T-cell (primary cell): Measurements from ENCODE around the gene CUBN. TPM values are rescaled to one million over a fixed set of nuclear protein-coding genes. Genes with fewer than 3 reads are reported as not detected.

Experiments
- ATAC-seq, 4 experiments: fragments of 200-7000 bp in 3 of 4; fragments of 150-1000 bp in 1 of 4; cut with Tn5 transposase; replicated peaks in 1 of 4; 1 replicate in 3 of 4; 2 replicates in 1 of 4; pipeline ENCODE4 v1.10.0; 2021; ENCODE audit warnings: moderate library complexity in 3 of 4, mild to moderate bottlenecking in 2 of 4, moderate number of reproducible peaks in 1 of 4
- CTCF ChIA-PET, 2 donors: fragments of 300-600 bp; sonication (Branson Sonifier 250); formaldehyde crosslinking; loops; one replicate each; lab custom pipeline; 2022; ENCODE audit warnings: antibody characterized with exemption in 2 of 2; lab: Charles Lee
- POLR2A ChIA-PET, 2 donors: fragments of 300-600 bp; sonication (Branson Sonifier 250); formaldehyde crosslinking; loops; one replicate each; lab custom pipeline; 2022; ENCODE audit warnings: antibody characterized with exemption in 2 of 2; lab: Charles Lee
- DNase-seq, 35 experiments: peaks; one replicate each; pipeline versions ENCODE4 v3.0.0 to v3.0.0-alpha.2; 2013 to 2023
- H3K27ac ChIP-seq: one replicate; pipeline ENCODE4 v1.5.1; 2013; ENCODE audit warnings: low read length
- H3K27me3 ChIP-seq, 2 experiments: replicated peaks in 1 of 2; 1 replicate in 1 of 2; 2 replicates in 1 of 2; pipeline versions ENCODE4 v1.6.1 to v1.7.0; 2013; ENCODE audit warnings: low read length in 1 of 2, mixed read lengths in 1 of 2; ENCODE audit not compliant: control insufficient read depth in 2 of 2, insufficient read depth in 2 of 2; ENCODE audit errors: extremely low read depth in 1 of 2
- H3K36me3 ChIP-seq, 2 donors: 1 replicate in 1 of 2; 2 replicates in 1 of 2; pipeline versions ENCODE4 v1.6.1 to v1.7.0; 2013; ENCODE audit warnings: low read length in 1 of 2; ENCODE audit not compliant: control insufficient read depth in 2 of 2, insufficient read depth in 1 of 2; ENCODE audit errors: extremely low read depth in 1 of 2
- H3K4me1 ChIP-seq, 2 experiments: 1 replicate in 1 of 2; 2 replicates in 1 of 2; pipeline versions ENCODE4 v1.6.1 to v1.7.0; 2013; ENCODE audit warnings: low read length in 2 of 2, mixed read lengths in 1 of 2; ENCODE audit not compliant: insufficient read depth in 2 of 2, control insufficient read depth in 1 of 2; ENCODE audit errors: extremely low read depth in 1 of 2
- H3K4me3 ChIP-seq, 2 donors: 1 replicate in 1 of 2; 2 replicates in 1 of 2; pipeline versions ENCODE4 v1.5.1 to v1.7.0; 2013; ENCODE audit warnings: mild to moderate bottlenecking in 2 of 2, low read length in 1 of 2, moderate library complexity in 1 of 2; ENCODE audit not compliant: control insufficient read depth in 1 of 2; ENCODE audit errors: extremely low read depth in 1 of 2
- H3K9me3 ChIP-seq: 2 replicates; pipeline ENCODE4 v1.7.0; 2013
- H3K27ac Mint-ChIP-seq, 2 donors: one replicate each; pipeline ENCODE4 v1.8.0; 2020 to 2021; ENCODE audit warnings: mild to moderate bottlenecking in 2 of 2, mixed read lengths in 2 of 2
- H3K27me3 Mint-ChIP-seq, 2 donors: one replicate each; pipeline ENCODE4 v1.8.0; 2021 to 2022; ENCODE audit warnings: mixed read lengths in 2 of 2
- H3K36me3 Mint-ChIP-seq: one replicate; pipeline ENCODE4 v1.8.0; 2021; ENCODE audit warnings: mixed read lengths
- H3K4me1 Mint-ChIP-seq, 3 donors: one replicate each; pipeline ENCODE4 v1.8.0; 2020 to 2022; ENCODE audit warnings: mixed read lengths in 3 of 3, mild to moderate bottlenecking in 1 of 3
- H3K4me3 Mint-ChIP-seq, 3 donors: one replicate each; pipeline ENCODE4 v1.8.0; 2020 to 2022; ENCODE audit warnings: mild to moderate bottlenecking in 3 of 3, mixed read lengths in 3 of 3, moderate library complexity in 3 of 3
- H3K9me3 Mint-ChIP-seq, 3 donors: one replicate each; pipeline ENCODE4 v1.8.0; 2020 to 2022; ENCODE audit warnings: mixed read lengths in 3 of 3
- WGBS: methylation state at CpG from one replicate; pipeline ENCODE4 v1.1.5; 2013; ENCODE audit warnings: missing lambda C conversion rate; ENCODE audit not compliant: insufficient coverage; 5-methylcytosine and 5-hydroxymethylcytosine counted together
- total RNA-seq, 35 experiments: library from RNA in 6 of 35; stranded (reverse) in 6 of 35; fragments of 120-200 nt in 1 of 35; gene quantifications; one replicate each; pipeline versions ENCODE4 v1.2.1 to v1.2.4 and lab custom pipeline; 2013 to 2026

Gene CUBN
- total RNA-seq, 5 donors from 2014 or later (not counting 1 experiment from before 2014, with no cell fraction given) = 6.3 to 11.4 (median 8.6) TPM

- DNase-seq (no peak), ATAC-seq (no peak)
- Mint-ChIP-seq H3K36me3 (no peaks in the 10 kb centered on the region), H3K27ac (peak overlapping the region; percentile 76 to 83), H3K4me1 (peaks cover 12 to 25% (median 19%) of the 10 kb centered on the region in 3 donors), H3K9me3 (no peaks in the 10 kb centered on the region), H3K4me3 (peak overlapping the region in 1 of 3 donors; percentile 32), H3K27me3 (no peaks in the 10 kb centered on the region)
- no peak overlapping the region for H3K4me3 ChIP-seq
- peak overlapping the region; percentile 4 for H3K27ac ChIP-seq
- no peaks in the 10 kb centered on the region for H3K27me3 ChIP-seq
- H3K36me3 ChIP-seq = no peaks in the 10 kb centered on the region
- peaks cover 13 to 14% of the 10 kb centered on the region in 2 experiments for H3K4me1 ChIP-seq
- no CpG with 5 or more reads among the region's 6 CpGs for WGBS
- ChIA-PET POLR2A (interaction anchor here (0.5 to 0.6 kb wide), 2 partner anchors 28 to 69 kb away, joined by 3 read pairs; no protein-coding TSS in a partner anchor), CTCF (interaction anchor here in 1 of 2 donors (0.6 to 0.9 kb wide), 2 partner anchors 181 to 234 kb away, joined by 3 read pairs; no protein-coding TSS in a partner anchor)
- no peaks in the 10 kb centered on the region for H3K9me3 ChIP-seq
These were observed 133.1 kb downstream of the CUBN start for GRCh38 chr10:16996530-16996964.

GRCh38 chr10:16995867-16996529 is 133.6 kb downstream of the CUBN start:
- Histone ChIP-seq H3K4me3 (no peak overlapping the region), H3K27me3 (no peaks in the 10 kb centered on the region), H3K4me1 (peaks cover 10% of the 10 kb centered on the region in 2 experiments), H3K27ac (peak overlapping the region; percentile 4), H3K9me3 (no peaks in the 10 kb centered on the region), H3K36me3 (no peaks in the 10 kb centered on the region)
- H3K27me3 Mint-ChIP-seq = no peaks in the 10 kb centered on the region
- ChIA-PET CTCF (interaction anchor here in 1 of 2 donors (0.6 to 0.9 kb wide), 2 partner anchors 181 to 235 kb away, joined by 3 read pairs; no protein-coding TSS in a partner anchor), POLR2A (interaction anchor here in 1 of 2 donors (0.6 to 0.7 kb wide), 2 partner anchors 26 to 29 kb away, joined by 3 read pairs; no protein-coding TSS in a partner anchor)
- H3K27ac Mint-ChIP-seq = peak overlapping the region; percentile 76 to 83
- peak overlapping the region in 1 of 3 donors; percentile 32 for H3K4me3 Mint-ChIP-seq
- ATAC-seq (peak; percentile 57 to 76 (median 68)), DNase-seq (peak in 3 of 35 experiments; percentile 32 to 47 (median 37))
- 46% methylated on average over 4 of the region's 6 CpGs for WGBS
- H3K4me1 Mint-ChIP-seq = peaks cover 12 to 20% (median 14%) of the 10 kb centered on the region in 3 donors
- peaks cover 3% of the 10 kb centered on the region for H3K36me3 Mint-ChIP-seq
- peaks cover 0 to 3% (median 0%) of the 10 kb centered on the region in 3 donors for H3K9me3 Mint-ChIP-seq

- peaks cover 8 to 10% of the 10 kb centered on the region in 2 experiments for H3K4me1 ChIP-seq
- H3K9me3 Mint-ChIP-seq = peaks cover 0 to 3% (median 0%) of the 10 kb centered on the region in 3 donors
- H3K27ac Mint-ChIP-seq = no peak overlapping the region
- H3K4me1 Mint-ChIP-seq = peaks cover 12 to 13% (median 13%) of the 10 kb centered on the region in 3 donors
- ChIA-PET POLR2A (no interaction called here), CTCF (no interaction called here)
- no peak overlapping the region for H3K4me3 Mint-ChIP-seq
- no peaks in the 10 kb centered on the region for H3K27me3 Mint-ChIP-seq
- no peak overlapping the region for H3K27ac ChIP-seq
- ATAC-seq (no peak), DNase-seq (no peak)
- no CpG with 5 or more reads among the region's 4 CpGs for WGBS
- peaks cover 9% of the 10 kb centered on the region for H3K36me3 Mint-ChIP-seq
- no peaks in the 10 kb centered on the region for H3K27me3 ChIP-seq
- no peak overlapping the region for H3K4me3 ChIP-seq
- no peaks in the 10 kb centered on the region for H3K9me3 ChIP-seq
- H3K36me3 ChIP-seq = no peaks in the 10 kb centered on the region
These were observed 136.4 kb downstream of the CUBN start for GRCh38 chr10:16993186-16993585.

GRCh38 chr10:16992611-16993119 is 136.9 kb downstream of the CUBN start:
- ChIA-PET POLR2A (no interaction called here), CTCF (no interaction called here)
- Mint-ChIP-seq H3K27me3 (no peaks in the 10 kb centered on the region), H3K27ac (no peak overlapping the region), H3K4me1 (peaks cover 12 to 13% (median 13%) of the 10 kb centered on the region in 3 donors), H3K9me3 (peaks cover 0 to 3% (median 0%) of the 10 kb centered on the region in 3 donors), H3K4me3 (no peak overlapping the region), H3K36me3 (peaks cover 9% of the 10 kb centered on the region)
- H3K9me3 ChIP-seq = no peaks in the 10 kb centered on the region
- no peaks in the 10 kb centered on the region for H3K27me3 ChIP-seq
- H3K36me3 ChIP-seq = no peaks in the 10 kb centered on the region
- 86% methylated on average over 4 of the region's 10 CpGs for WGBS
- ATAC-seq = no peak
- no peak overlapping the region for H3K27ac ChIP-seq
- no peak for DNase-seq
- H3K4me3 ChIP-seq = no peak overlapping the region
- peaks cover 8 to 10% of the 10 kb centered on the region in 2 experiments for H3K4me1 ChIP-seq

- ChIA-PET CTCF (no interaction called here), POLR2A (no interaction called here)
- H3K4me1 ChIP-seq = peaks cover 3 to 4% of the 10 kb centered on the region in 2 experiments
- Mint-ChIP-seq H3K4me1 (peaks cover 4 to 6% (median 6%) of the 10 kb centered on the region in 3 donors), H3K4me3 (no peak overlapping the region), H3K9me3 (peaks cover 0 to 3% (median 0%) of the 10 kb centered on the region in 3 donors), H3K27ac (no peak overlapping the region), H3K36me3 (peaks cover 9% of the 10 kb centered on the region), H3K27me3 (no peaks in the 10 kb centered on the region)
- H3K27me3 ChIP-seq = no peaks in the 10 kb centered on the region
- no peaks in the 10 kb centered on the region for H3K36me3 ChIP-seq
- H3K27ac ChIP-seq = no peak overlapping the region
- no peak for ATAC-seq
- no peak for DNase-seq
- H3K4me3 ChIP-seq = no peak overlapping the region
- no peaks in the 10 kb centered on the region for H3K9me3 ChIP-seq
- no CpG with 5 or more reads among the region's 2 CpGs for WGBS
These were observed 138.6 kb downstream of the CUBN start for GRCh38 chr10:16991011-16991410.

- H3K9me3 Mint-ChIP-seq = peaks cover 0 to 3% (median 0%) of the 10 kb centered on the region in 3 donors
- no peaks in the 10 kb centered on the region for H3K27me3 Mint-ChIP-seq
- no peaks in the 10 kb centered on the region for H3K27me3 ChIP-seq
- H3K4me1 ChIP-seq = no peaks in the 10 kb centered on the region
- no peaks in the 10 kb centered on the region for H3K4me1 Mint-ChIP-seq
- no peak overlapping the region for H3K27ac Mint-ChIP-seq
- ChIA-PET POLR2A (no interaction called here), CTCF (no interaction called here)
- H3K4me3 Mint-ChIP-seq = no peak overlapping the region
- no peak overlapping the region for H3K27ac ChIP-seq
- WGBS = 93% methylated on average over 8 of the region's 8 CpGs
- H3K4me3 ChIP-seq = no peak overlapping the region
- no peaks in the 10 kb centered on the region for H3K9me3 ChIP-seq
- no peaks in the 10 kb centered on the region for H3K36me3 ChIP-seq
- ATAC-seq = no peak
- H3K36me3 Mint-ChIP-seq = peaks cover 14% of the 10 kb centered on the region
- no peak for DNase-seq
These were observed 139.8 kb downstream of the CUBN start for GRCh38 chr10:16989826-16990293.
